ENCODE data around the gene NPAS3. TPM values are rescaled to one million over a fixed set of nuclear protein-coding genes. Genes with fewer than 3 reads are reported as not detected.

NPAS3 gene
- total RNA-seq, 1 donor from 2014 or later, result not detected

- H3K27ac ChIP-seq, result no peak overlapping the region
- H3F3A ChIP-seq (ENCODE audit: low read depth), result no peaks in the 10 kb centered on the region
- no peaks in the 10 kb centered on the region for H3K27me3 ChIP-seq
- no peak overlapping the region for H3K4me3 ChIP-seq
- Mint-ChIP-seq H3K4me1 (peaks cover 6% of the 10 kb centered on the region), H3K4me3 (no peak overlapping the region), H3K9me3 (no peaks in the 10 kb centered on the region), H3K36me3 (no peaks in the 10 kb centered on the region), H3K27ac (no peak overlapping the region), H3K27me3 (ENCODE audit: insufficient read depth, low read depth) (peaks cover 2% of the 10 kb centered on the region)
- H3K36me3 ChIP-seq, result no peaks in the 10 kb centered on the region
- no peak overlapping the region for H3K4me2 ChIP-seq
- H3K4me1 ChIP-seq, result no peaks in the 10 kb centered on the region
- H4K20me1 ChIP-seq (ENCODE audit: low read depth), result no peaks in the 10 kb centered on the region
- no peak overlapping the region for H3K9ac ChIP-seq
- TF ChIP-seq EZH2 (IDR thresholded peaks at IDR 0.05) (no peak), EZH2phosphoT487 (IDR thresholded peaks at IDR 0.05) (no peak)
- H2AFZ ChIP-seq (replicated peaks), result no peak overlapping the region
- H3K79me2 ChIP-seq (ENCODE audit: low read depth), result no peaks in the 10 kb centered on the region
- DNase-seq (ENCODE audit: low spot score), result no peak
- no peaks in the 10 kb centered on the region for H3K9me3 ChIP-seq (ENCODE audit: low read depth)
These were observed 692.8 kb downstream of the NPAS3 start for GRCh38 chr14:33631441-33631840.

- peaks cover 2% of the 10 kb centered on the region for H3K4me1 Mint-ChIP-seq
- Histone ChIP-seq H3K27ac (no peak overlapping the region), H3K9ac (no peak overlapping the region), H3K79me2 (ENCODE audit: low read depth) (no peaks in the 10 kb centered on the region), H2AFZ (replicated peaks) (no peak overlapping the region), H4K20me1 (ENCODE audit: low read depth) (no peaks in the 10 kb centered on the region), H3F3A (ENCODE audit: low read depth) (no peaks in the 10 kb centered on the region), H3K9me3 (ENCODE audit: low read depth) (no peaks in the 10 kb centered on the region), H3K4me1 (no peaks in the 10 kb centered on the region), H3K4me2 (no peak overlapping the region), H3K36me3 (no peaks in the 10 kb centered on the region), H3K4me3 (no peak overlapping the region), H3K27me3 (no peaks in the 10 kb centered on the region)
- no peaks in the 10 kb centered on the region for H3K9me3 Mint-ChIP-seq
- no peaks in the 10 kb centered on the region for H3K36me3 Mint-ChIP-seq
- peaks cover 2% of the 10 kb centered on the region for H3K27me3 Mint-ChIP-seq (ENCODE audit: insufficient read depth, low read depth)
- TF ChIP-seq EZH2phosphoT487 (IDR thresholded peaks at IDR 0.05), result no peak
- no peak for TF ChIP-seq EZH2 (IDR thresholded peaks at IDR 0.05)
- TF ChIP-seq, protein P1, sequence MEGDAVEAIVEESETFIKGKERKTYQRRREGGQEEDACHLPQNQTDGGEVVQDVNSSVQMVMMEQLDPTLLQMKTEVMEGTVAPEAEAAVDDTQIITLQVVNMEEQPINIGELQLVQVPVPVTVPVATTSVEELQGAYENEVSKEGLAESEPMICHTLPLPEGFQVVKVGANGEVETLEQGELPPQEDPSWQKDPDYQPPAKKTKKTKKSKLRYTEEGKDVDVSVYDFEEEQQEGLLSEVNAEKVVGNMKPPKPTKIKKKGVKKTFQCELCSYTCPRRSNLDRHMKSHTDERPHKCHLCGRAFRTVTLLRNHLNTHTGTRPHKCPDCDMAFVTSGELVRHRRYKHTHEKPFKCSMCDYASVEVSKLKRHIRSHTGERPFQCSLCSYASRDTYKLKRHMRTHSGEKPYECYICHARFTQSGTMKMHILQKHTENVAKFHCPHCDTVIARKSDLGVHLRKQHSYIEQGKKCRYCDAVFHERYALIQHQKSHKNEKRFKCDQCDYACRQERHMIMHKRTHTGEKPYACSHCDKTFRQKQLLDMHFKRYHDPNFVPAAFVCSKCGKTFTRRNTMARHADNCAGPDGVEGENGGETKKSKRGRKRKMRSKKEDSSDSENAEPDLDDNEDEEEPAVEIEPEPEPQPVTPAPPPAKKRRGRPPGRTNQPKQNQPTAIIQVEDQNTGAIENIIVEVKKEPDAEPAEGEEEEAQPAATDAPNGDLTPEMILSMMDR (IDR thresholded peaks at IDR 0.05), result no peak
- H3K4me3 Mint-ChIP-seq, result no peak overlapping the region
- H3K27ac Mint-ChIP-seq, result peak overlapping the region; percentile 25
- no peak for DNase-seq (ENCODE audit: low spot score)
These were observed 696.0 kb downstream of the NPAS3 start for GRCh38 chr14:33634631-33635030.

DNA sequence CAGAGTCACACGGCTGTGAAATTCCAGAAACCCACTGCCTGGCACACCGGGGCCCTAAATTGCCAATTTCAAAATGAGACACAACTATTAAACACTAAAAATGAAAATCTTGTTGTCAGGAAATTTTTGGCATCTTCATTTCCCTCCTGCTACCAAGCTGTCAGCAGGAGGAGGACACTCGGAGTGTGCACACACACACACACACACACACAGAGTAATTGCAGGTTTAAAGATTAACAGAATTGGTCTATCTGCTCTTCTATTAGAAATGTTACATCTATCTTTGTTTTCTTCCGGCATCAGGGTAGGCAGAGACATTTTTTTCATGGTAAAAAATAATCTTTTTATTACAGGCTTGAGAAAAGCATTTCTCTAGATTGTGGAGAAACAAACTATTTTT, 698.0 kb downstream of the NPAS3 start:
- Mint-ChIP-seq H3K4me3 (no peak overlapping the region), H3K36me3 (no peaks in the 10 kb centered on the region), H3K27me3 (ENCODE audit: insufficient read depth, low read depth) (peaks cover 2% of the 10 kb centered on the region), H3K9me3 (no peaks in the 10 kb centered on the region), H3K4me1 (peaks cover 16% of the 10 kb centered on the region), H3K27ac (peak overlapping the region; percentile 40)
- no peaks in the 10 kb centered on the region for H3F3A ChIP-seq (ENCODE audit: low read depth)
- H3K4me3 ChIP-seq, result no peak overlapping the region
- H3K9me3 ChIP-seq (ENCODE audit: low read depth), result no peaks in the 10 kb centered on the region
- no peaks in the 10 kb centered on the region for H3K27me3 ChIP-seq
- no peak overlapping the region for H3K9ac ChIP-seq
- no peak overlapping the region for H3K4me2 ChIP-seq
- peaks cover 11% of the 10 kb centered on the region for H3K4me1 ChIP-seq
- no peak overlapping the region for H2AFZ ChIP-seq (replicated peaks)
- no peak overlapping the region for H3K27ac ChIP-seq
- H3K79me2 ChIP-seq (ENCODE audit: low read depth), result no peaks in the 10 kb centered on the region
- H3K36me3 ChIP-seq, result no peaks in the 10 kb centered on the region
- no peak for DNase-seq (ENCODE audit: low spot score)
- H4K20me1 ChIP-seq (ENCODE audit: low read depth), result no peaks in the 10 kb centered on the region
- no peak for TF ChIP-seq EZH2 (IDR thresholded peaks at IDR 0.05)
- TF ChIP-seq EZH2phosphoT487 (IDR thresholded peaks at IDR 0.05), result no peak
- TF ChIP-seq, protein P1 (IDR thresholded peaks at IDR 0.05), result no peak

DNA sequence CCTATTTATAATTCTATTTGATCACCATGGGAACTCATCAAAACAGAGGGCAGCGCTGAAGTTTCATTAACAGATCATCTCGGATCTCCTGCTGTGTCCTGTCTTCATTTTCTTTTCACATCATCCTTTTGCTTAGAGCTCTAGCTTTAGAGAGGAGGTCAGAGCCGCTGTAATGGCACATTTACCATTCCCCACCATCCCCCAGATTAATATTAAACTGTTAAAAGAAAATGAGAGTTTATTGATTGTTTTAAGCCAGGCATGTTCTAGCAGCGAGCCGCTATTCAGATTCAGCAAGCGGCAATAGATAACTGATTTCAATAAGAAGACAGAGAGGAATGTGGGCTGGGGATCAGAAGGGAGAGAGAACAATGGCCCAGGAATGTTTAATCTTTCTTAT, 703.4 kb downstream of the NPAS3 start:
- Mint-ChIP-seq H3K27ac (peak overlapping the region; percentile 100), H3K4me1 (peaks cover 41% of the 10 kb centered on the region), H3K4me3 (peak overlapping the region; percentile 79), H3K27me3 (ENCODE audit: insufficient read depth, low read depth) (peaks cover 6% of the 10 kb centered on the region), H3K36me3 (peaks cover 2% of the 10 kb centered on the region), H3K9me3 (peaks cover 2% of the 10 kb centered on the region)
- Histone ChIP-seq H2AFZ (replicated peaks) (no peak overlapping the region), H3K9ac (no peak overlapping the region), H3K27ac (peak overlapping the region; percentile 77), H3K27me3 (no peaks in the 10 kb centered on the region), H3K4me3 (peak overlapping the region; percentile 26), H3K79me2 (ENCODE audit: low read depth) (no peaks in the 10 kb centered on the region), H4K20me1 (ENCODE audit: low read depth) (no peaks in the 10 kb centered on the region), H3K36me3 (no peaks in the 10 kb centered on the region), H3F3A (ENCODE audit: low read depth) (peaks cover 17% of the 10 kb centered on the region), H3K9me3 (ENCODE audit: low read depth) (no peaks in the 10 kb centered on the region), H3K4me2 (peak overlapping the region; percentile 69), H3K4me1 (peaks cover 35% of the 10 kb centered on the region)
- TF ChIP-seq EZH2phosphoT487 (IDR thresholded peaks at IDR 0.05) (no peak), EZH2 (IDR thresholded peaks at IDR 0.05) (no peak)
- TF ChIP-seq, protein P1 (IDR thresholded peaks at IDR 0.05), result no peak
- peak; percentile 82 for DNase-seq (ENCODE audit: low spot score)
